ENCODE results near the gene ALKBH6.

- no peak for TF ChIP-seq EZH2 (IDR thresholded peaks at IDR 0.05; ENCODE audit: insufficient read depth, poor library complexity, severe bottlenecking)
- no peak for TF ChIP-seq EZH2phosphoT487 (IDR thresholded peaks at IDR 0.05; ENCODE audit: insufficient read depth, low read depth)
Measured at GRCh38 chr19:35987571-35987896, 26.5 kb downstream of the ALKBH6 start.
